Gastrocnemius medialis (tissue), 4 donors: ENCODE results near the gene CFAP70.
"Not testable (repeated sequence)": the region's sequence is repeated elsewhere in the genome, so short reads cannot be mapped to it uniquely, and the experiment has no call there.

Source experiments
- POLR2A ChIP-seq, 2 donors: fragments of 450-650 bp; IDR thresholded peaks; one replicate each; pipeline ENCODE4 v1.6.1; 2017; ENCODE audit warnings: antibody characterized with exemption in 2 of 2, mild to moderate bottlenecking in 2 of 2, moderate library complexity in 2 of 2
- TF ChIP-seq, protein P1 (sequence below), 5 experiments: fragments of 450-650 bp in 3 of 5; fragments of 200-600 bp in 2 of 5; sonication (generic) in 2 of 5; IDR thresholded peaks in 4 of 5; conservative IDR thresholded peaks in 1 of 5; 1 replicate in 4 of 5; 2 replicates in 1 of 5; pipeline ENCODE4 v1.5.1; 2016 to 2019; ENCODE audit warnings: antibody characterized with exemption in 5 of 5, mild to moderate bottlenecking in 3 of 5, moderate library complexity in 3 of 5

DNA sequence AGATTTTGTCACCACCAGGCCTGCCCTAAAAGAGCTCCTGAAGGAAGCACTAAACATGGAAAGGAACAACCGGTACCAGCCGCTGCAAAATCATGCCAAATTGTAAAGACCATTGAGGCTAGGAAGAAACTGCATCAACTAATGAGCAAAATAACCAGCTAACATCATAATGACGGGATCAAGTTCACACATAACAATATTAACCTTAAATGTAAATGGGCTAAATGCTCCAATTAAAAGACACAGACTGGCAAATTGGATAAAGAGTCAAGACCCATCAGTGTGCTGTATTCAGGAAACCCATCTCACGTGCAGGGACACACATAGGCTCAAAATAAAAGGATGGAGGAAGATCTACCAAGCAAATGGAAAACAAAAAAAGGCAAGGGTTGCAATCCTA is 33.4 kb downstream of the CFAP70 start:
- TF ChIP-seq, protein P1, sequence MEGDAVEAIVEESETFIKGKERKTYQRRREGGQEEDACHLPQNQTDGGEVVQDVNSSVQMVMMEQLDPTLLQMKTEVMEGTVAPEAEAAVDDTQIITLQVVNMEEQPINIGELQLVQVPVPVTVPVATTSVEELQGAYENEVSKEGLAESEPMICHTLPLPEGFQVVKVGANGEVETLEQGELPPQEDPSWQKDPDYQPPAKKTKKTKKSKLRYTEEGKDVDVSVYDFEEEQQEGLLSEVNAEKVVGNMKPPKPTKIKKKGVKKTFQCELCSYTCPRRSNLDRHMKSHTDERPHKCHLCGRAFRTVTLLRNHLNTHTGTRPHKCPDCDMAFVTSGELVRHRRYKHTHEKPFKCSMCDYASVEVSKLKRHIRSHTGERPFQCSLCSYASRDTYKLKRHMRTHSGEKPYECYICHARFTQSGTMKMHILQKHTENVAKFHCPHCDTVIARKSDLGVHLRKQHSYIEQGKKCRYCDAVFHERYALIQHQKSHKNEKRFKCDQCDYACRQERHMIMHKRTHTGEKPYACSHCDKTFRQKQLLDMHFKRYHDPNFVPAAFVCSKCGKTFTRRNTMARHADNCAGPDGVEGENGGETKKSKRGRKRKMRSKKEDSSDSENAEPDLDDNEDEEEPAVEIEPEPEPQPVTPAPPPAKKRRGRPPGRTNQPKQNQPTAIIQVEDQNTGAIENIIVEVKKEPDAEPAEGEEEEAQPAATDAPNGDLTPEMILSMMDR (IDR thresholded peaks at IDR 0.05 in 4 of 5, conservative IDR thresholded peaks at IDR 0.05 in 1 of 5): not testable (repeated sequence)
- TF ChIP-seq POLR2A (IDR thresholded peaks at IDR 0.05): not testable (repeated sequence)
